ENCODE measurements around the gene KCNQ5.

DNA sequence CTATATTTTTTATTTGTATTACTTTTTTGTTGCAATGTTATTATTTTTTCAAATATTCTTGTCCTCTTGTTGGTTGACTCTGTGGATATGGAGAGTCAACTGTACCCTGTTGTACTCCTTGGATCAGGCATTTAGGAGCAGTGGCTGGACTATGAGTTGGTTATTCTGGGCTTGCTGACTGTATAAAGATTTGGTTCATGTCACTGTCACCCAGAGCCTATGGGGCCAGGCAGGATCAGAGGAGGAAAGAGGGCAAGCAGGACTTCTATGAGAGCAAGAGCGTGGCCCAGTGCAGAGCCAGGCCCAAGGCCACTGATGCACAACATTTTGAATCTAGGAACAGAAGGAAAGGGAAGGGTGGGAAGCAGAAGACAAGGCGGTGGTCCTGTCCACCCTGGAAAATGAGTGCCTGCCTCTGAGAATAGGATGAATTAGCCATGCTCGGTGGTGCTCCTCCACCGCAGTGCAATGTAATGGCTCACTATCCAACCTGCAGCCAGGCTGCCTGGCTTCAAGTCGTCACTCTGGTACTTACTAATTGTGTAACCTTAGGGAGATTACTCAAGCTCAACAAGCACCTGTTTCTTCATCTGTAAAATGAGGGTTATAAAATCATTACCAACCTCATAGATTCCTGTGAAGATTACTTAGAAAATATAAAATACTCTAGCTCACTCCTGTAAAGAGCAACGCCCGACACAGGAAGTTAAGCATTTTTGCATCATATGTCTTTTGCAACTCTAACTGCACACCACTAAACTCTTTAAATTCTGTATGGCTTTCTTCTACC is 192.1 kb downstream of the KCNQ5 start:
- no peak for TF ChIP-seq NR2C1 (IDR thresholded peaks at IDR 0.05)
- TF ChIP-seq CHD2 (IDR thresholded peaks at IDR 0.05; ENCODE audit: borderline replicate concordance, low read depth, low read length), result no peak
- no peak for TF ChIP-seq POLR2A (IDR thresholded peaks at IDR 0.05; ENCODE audit: low read depth, low read length)
- no peak for TF ChIP-seq RUNX3 (IDR thresholded peaks at IDR 0.05; ENCODE audit: low read length)
- no peak for TF ChIP-seq ETV6 (conservative IDR thresholded peaks at IDR 0.05 in 1 of 2, IDR thresholded peaks at IDR 0.05 in 1 of 2; ENCODE audit: borderline replicate concordance in 1 of 2, low read depth in 1 of 2)
- no peak for TF ChIP-seq DPF2 (IDR thresholded peaks at IDR 0.05)
- TF ChIP-seq EZH2 (IDR thresholded peaks at IDR 0.05; ENCODE audit: borderline replicate concordance, control insufficient read depth, low read depth, low read length), result no peak
- TF ChIP-seq, protein P1, sequence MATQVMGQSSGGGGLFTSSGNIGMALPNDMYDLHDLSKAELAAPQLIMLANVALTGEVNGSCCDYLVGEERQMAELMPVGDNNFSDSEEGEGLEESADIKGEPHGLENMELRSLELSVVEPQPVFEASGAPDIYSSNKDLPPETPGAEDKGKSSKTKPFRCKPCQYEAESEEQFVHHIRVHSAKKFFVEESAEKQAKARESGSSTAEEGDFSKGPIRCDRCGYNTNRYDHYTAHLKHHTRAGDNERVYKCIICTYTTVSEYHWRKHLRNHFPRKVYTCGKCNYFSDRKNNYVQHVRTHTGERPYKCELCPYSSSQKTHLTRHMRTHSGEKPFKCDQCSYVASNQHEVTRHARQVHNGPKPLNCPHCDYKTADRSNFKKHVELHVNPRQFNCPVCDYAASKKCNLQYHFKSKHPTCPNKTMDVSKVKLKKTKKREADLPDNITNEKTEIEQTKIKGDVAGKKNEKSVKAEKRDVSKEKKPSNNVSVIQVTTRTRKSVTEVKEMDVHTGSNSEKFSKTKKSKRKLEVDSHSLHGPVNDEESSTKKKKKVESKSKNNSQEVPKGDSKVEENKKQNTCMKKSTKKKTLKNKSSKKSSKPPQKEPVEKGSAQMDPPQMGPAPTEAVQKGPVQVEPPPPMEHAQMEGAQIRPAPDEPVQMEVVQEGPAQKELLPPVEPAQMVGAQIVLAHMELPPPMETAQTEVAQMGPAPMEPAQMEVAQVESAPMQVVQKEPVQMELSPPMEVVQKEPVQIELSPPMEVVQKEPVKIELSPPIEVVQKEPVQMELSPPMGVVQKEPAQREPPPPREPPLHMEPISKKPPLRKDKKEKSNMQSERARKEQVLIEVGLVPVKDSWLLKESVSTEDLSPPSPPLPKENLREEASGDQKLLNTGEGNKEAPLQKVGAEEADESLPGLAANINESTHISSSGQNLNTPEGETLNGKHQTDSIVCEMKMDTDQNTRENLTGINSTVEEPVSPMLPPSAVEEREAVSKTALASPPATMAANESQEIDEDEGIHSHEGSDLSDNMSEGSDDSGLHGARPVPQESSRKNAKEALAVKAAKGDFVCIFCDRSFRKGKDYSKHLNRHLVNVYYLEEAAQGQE (IDR thresholded peaks at IDR 0.05; ENCODE audit: low read depth, low read length), result no peak
- TF ChIP-seq POLR2AphosphoS5 (IDR thresholded peaks at IDR 0.05; ENCODE audit: low read length), result no peak
- TF ChIP-seq, protein P2, sequence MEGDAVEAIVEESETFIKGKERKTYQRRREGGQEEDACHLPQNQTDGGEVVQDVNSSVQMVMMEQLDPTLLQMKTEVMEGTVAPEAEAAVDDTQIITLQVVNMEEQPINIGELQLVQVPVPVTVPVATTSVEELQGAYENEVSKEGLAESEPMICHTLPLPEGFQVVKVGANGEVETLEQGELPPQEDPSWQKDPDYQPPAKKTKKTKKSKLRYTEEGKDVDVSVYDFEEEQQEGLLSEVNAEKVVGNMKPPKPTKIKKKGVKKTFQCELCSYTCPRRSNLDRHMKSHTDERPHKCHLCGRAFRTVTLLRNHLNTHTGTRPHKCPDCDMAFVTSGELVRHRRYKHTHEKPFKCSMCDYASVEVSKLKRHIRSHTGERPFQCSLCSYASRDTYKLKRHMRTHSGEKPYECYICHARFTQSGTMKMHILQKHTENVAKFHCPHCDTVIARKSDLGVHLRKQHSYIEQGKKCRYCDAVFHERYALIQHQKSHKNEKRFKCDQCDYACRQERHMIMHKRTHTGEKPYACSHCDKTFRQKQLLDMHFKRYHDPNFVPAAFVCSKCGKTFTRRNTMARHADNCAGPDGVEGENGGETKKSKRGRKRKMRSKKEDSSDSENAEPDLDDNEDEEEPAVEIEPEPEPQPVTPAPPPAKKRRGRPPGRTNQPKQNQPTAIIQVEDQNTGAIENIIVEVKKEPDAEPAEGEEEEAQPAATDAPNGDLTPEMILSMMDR (IDR thresholded peaks at IDR 0.05 in 2 of 3, conservative IDR thresholded peaks at IDR 0.05 in 1 of 3; ENCODE audit: control insufficient read depth in 2 of 3, extremely low read depth in 1 of 3, insufficient read depth in 1 of 3, low read depth in 3 of 3, low read length in 3 of 3), result no peak

Data from GM12878 (cell line).